Measurements from ENCODE around the gene ZBED4.
A peak's percentile ranks its signal among the peaks of the same experiment; 100 is the strongest.

The ZBED4 gene

GRCh38 chr22:49873228-49873940, 19.7 kb downstream of the ZBED4 start:
- no peak for DNase-seq

GRCh38 chr22:49877642-49878041, 24.0 kb downstream of the ZBED4 start:
- no peak for DNase-seq

GRCh38 chr22:49878206-49878605, 24.6 kb downstream of the ZBED4 start:
- no peak for DNase-seq

- DNase-seq: no peak
These were observed 26.2 kb downstream of the ZBED4 start for GRCh38 chr22:49879871-49880270.

GRCh38 chr22:49880281-49880680, 26.6 kb downstream of the ZBED4 start:
- DNase-seq: no peak

- no peak for DNase-seq
These were observed 28.2 kb downstream of the ZBED4 start for GRCh38 chr22:49881856-49882255.

- no peak for DNase-seq
These were observed 29.1 kb downstream of the ZBED4 start for GRCh38 chr22:49882519-49883293.

GRCh38 chr22:49883294-49883640, 29.6 kb downstream of the ZBED4 start:
- no peak for DNase-seq

- DNase-seq: no peak
These were observed 30.4 kb downstream of the ZBED4 start for GRCh38 chr22:49884075-49884474.

GRCh38 chr22:49884503-49885260, 31.0 kb downstream of the ZBED4 start:
- no peak for DNase-seq

GRCh38 chr22:49885281-49885680, 31.6 kb downstream of the ZBED4 start:
- DNase-seq: no peak

- DNase-seq: no peak
These were observed 32.2 kb downstream of the ZBED4 start for GRCh38 chr22:49885881-49886280.

GRCh38 chr22:49886346-49887063, 32.9 kb downstream of the ZBED4 start:
- no peak for DNase-seq

- no peak for DNase-seq
These were observed 33.4 kb downstream of the ZBED4 start for GRCh38 chr22:49887064-49887451.

- peak; percentile 24 for DNase-seq
These were observed 34.1 kb downstream of the ZBED4 start for GRCh38 chr22:49887702-49888101.

- no peak for DNase-seq
These were observed 35.4 kb downstream of the ZBED4 start for GRCh38 chr22:49889071-49889470.

GRCh38 chr22:49892226-49892899, 38.7 kb downstream of the ZBED4 start:
- no peak for DNase-seq

GRCh38 chr22:49893025-49893424, 39.4 kb downstream of the ZBED4 start:
- DNase-seq: no peak

- no peak for DNase-seq
These were observed 40.8 kb downstream of the ZBED4 start for GRCh38 chr22:49894322-49895054.

- DNase-seq: no peak
These were observed 42.6 kb downstream of the ZBED4 start for GRCh38 chr22:49896201-49896600.

GRCh38 chr22:49897015-49897684, 43.5 kb downstream of the ZBED4 start:
- no peak for DNase-seq
